HG02970 (cell line): ENCODE results near the gene OR5M11.
"Not testable (repeated sequence)": the region's sequence is repeated elsewhere in the genome, so short reads cannot be mapped to it uniquely, and the experiment has no call there.

Experiments used
- ATAC-seq: cut with Tn5 transposase; IDR thresholded peaks from one replicate; pipeline ENCODE4 v1.9.1; 2021; ENCODE audit warnings: mild to moderate bottlenecking, moderate library complexity, moderate number of reproducible peaks; ENCODE audit not compliant: unreplicated experiment, low FRiP score

The OR5M11 gene

DNA sequence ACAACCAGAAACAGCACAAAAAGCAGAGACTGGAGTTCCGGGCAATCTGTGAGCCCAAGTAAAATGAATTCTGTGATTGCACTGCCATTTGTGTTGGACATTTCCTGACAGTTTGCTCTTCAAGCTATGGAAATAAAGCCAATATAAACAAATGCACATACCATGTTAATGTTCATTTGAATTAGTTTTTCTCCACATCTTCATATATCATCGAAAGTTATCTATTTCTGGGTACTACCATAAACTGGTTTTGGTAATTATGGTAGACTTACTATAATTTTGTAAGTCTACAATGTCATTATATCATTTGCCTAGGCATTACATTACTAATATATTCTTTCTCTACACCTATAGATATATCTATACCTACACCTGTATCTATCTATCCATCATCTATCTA lies at the start of gene OR5M11:
Gene OR5M11 (minus strand): TSS at position 101 of the 400 bp plus-strand sequence. CDS start 0 bp downstream, at position 101.
- ATAC-seq = no peak

DNA sequence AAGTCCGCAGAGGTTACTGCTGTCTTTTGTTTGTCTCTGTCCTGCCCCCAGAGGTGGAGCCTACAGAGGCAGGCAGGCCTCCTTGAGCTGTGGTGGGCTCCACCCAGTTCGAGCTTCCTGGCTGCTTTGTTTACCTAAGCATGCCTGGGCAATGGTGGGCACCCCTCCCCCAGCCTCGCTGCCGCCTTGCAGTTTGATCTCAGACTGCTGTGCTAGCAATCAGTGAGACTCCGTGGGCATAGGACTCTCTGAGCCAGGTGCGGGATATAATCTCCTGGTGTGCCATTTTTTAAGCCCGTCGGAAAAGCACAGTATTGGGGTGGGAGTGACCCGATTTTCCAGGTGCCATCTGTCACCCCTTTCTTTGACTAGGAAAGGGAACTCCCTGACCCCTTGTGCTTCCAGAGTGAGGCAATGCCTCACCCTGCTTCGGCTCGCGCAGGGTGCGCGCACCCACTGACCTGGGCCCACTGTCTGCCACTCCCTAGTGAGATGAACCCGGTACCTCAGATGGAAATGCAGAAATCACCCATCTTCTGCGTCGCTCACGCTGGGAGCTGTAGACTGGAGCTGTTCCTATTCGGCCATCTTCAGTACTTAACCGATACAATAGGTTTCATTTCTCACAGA lies 49.1 kb upstream of the OR5M11 start:
- ATAC-seq = not testable (repeated sequence)

DNA sequence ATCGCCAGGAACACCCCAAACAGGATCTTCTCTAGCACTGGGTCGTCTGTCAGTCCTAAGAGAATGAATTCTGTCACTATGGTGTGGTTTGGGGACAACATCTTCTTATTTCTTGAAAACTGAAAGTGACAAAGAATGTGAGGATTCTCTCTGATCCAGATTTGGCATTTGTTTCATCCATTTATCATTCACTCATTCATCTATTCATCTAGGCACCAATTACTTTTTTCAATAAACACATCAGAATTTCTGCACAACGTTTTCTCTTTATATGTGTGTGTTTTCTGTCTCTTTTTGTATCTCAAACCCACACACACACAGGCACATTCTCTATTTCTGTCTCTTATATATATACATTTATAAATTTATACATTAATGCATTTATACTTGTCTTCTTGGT lies 34.6 kb upstream of the OR5M11 start, which contains the start of gene OR5M10:
Gene OR5M10 (minus strand): TSS at position 101 of the 400 bp plus-strand sequence. CDS start 0 bp downstream, at position 101.
- no peak for ATAC-seq

DNA sequence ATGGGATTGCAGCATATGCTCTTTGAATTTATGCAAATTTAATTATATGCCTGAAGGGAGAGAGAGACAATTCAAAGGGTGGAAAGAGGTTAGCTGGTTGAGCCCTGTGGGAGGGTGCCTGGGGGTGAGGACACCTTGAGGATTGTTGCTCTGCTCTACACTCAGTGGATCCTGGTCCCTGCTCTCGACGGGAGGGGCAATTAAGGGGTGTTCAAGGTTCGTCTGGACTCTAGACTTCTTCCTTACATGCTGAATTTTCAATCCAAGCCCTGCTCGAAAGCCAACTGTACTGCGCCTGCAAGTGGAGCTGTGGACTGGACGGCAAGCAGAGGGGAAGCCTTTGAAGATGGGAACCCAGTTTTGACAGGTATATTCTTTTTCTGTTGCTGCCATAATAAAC lies 15.5 kb upstream of the OR5M11 start:
- no peak for ATAC-seq

DNA sequence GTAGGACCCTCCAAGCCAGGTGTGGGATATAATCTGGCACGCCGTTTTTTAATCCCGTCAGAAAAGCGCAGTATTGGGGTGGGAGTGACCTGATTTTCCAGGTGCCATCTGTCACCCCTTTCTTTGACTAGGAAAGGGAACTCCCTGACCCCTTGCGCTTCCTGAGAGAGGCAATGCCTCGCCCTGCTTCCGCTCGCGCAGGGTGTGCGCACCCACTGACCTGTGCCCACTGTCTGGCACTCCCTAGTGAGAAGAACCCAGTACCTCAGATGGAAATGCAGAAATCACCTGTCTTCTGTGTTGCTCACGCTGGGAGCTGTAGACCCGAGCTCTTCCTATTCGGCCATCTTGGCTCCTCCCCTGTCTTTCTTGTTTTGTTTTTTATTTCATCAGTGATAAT lies 11.6 kb upstream of the OR5M11 start:
- ATAC-seq = not testable (repeated sequence)

DNA sequence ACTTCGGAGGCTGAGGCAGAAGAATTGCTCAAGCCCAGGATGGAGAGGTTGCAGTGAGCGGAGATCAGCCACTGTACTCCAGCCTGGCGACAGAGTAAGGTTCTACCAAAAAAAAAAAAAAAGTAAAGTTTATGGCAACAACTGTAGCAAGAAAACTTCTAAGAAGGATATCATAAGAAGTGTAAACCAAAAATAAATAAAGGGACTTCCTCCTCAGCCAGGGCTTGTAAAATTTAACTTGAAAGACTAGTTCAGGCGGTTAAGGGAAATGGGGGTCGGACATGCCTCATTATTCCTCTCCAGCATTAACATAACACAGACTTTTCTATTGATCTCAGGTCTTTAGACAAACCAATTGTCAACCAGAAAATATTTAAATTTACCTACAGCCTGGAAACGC lies 2.5 kb upstream of the OR5M11 start:
- ATAC-seq = no peak

DNA sequence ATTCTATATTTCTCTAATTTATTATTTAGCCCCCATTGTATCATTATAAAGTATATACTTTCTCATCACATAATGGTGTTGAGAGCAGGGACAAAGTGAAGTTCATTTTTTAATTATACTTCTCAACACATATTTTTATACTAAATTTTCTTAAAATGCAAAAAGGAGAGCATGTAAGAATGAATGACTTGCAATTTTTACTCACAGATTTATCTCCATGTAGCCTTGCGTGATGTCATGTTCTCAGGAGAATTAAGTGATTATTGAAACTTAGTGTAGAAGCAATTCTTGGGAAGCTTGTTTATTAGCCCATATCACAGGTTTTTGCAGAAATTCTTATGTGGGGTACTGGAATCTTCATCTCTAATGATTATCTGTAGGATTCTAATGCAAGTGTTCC lies 682 bp upstream of the OR5M11 start:
- ATAC-seq = no peak

DNA sequence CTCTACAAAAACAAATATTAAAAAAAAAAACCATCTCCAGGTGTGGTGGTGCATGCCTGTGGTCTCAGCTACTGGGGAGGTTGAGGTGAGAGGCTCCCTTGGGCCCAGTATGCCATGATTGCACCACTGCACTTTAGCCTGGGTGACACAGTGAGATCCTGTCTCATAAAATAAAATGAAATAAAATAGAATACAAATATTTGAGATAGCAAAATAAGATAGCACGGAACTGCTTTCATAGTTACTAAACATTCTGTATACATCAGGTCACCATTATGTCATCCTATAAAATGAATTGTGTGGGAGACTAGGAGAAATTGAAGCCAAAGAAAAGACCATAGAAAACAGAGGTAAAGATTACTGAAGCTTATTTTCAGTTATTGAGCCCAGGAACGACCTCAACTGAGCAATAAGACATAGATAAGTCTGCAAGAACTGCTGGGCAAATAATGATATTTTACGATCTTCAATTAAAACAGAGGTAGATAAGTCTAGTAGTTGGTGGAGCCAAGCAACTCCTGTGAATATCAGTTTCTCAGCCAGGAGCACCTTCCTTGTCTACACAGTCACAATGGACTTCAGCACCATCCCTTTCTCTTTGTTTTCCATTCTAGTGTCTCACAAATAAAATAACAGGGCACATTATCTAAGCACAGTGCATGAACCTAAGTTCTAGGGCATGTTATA lies 9.9 kb downstream of the OR5M11 start:
- ATAC-seq = no peak

DNA sequence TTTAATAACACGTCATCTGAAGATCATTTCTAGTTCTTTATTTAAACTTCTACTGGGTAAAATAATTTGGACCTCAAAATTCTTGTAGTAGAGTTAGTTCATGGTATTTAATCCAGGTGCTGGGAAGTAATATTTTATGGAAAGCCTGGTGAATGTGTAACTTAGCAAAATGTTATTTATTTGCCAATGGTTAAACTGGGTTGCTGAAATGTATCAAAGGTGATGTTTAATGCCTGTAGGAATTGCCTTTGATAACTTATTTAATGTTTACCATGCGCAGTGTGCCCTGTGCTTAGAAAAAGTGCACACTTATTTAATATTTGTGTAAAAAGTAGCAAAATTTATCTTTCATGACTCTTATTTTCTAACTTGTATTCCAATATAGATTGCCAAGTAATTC lies 11.2 kb downstream of the OR5M11 start:
- ATAC-seq = no peak

DNA sequence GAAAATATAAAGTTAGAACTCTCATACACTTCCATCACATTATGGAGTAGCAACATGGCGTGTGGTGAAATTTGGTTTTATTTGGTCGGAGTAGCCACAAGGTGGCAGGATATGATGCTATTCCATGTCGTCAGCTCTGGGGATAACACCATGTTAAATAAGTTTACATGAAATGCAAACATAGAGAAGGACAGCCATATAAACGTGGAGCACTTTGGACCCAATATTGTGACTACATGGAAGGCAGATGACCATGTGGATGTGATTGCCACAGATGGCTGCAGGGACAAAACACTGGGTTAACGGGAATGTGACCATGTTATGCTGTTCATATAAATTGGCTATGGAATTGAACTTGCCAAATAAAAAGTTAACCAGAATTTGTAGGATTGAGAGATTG lies 21.0 kb downstream of the OR5M11 start:
- ATAC-seq = no peak

DNA sequence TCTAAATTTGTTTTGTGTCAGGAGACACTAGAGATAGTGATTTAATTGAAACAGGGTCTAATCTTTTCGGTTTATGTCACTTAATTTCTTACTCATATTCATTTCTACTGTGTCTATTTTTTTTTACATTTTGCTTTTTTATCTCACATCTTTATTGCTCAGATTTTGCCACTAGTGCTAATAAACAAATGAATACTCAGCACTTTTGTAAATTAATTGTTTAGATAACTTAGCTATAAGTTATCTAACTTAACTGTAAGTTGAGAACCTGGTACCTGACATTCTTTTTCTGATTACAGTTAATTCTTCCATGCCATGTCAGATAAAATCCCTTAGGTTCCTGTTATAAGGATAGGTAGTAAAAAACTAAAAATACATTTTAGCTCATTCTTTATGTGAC lies 29.8 kb downstream of the OR5M11 start:
- no peak for ATAC-seq

DNA sequence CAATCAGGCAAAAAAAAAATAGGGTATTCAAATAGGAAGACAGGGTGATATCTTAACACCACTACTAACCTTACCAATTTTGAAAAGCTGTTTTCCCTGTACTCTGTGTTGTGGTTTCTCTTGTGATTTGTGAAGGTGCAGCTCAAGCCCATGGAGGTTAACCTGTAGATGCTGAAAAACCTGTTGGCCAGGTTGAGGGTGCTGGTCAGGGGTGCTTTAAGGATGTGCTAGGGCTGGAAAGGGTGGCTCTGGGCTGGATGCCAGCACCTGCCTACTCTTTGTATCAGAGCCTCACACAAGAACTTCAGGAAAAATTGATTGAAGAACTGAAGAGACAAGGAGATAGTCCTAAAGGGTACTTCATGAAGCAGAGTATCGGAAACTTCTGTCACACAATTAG lies 33.6 kb downstream of the OR5M11 start:
- no peak for ATAC-seq

DNA sequence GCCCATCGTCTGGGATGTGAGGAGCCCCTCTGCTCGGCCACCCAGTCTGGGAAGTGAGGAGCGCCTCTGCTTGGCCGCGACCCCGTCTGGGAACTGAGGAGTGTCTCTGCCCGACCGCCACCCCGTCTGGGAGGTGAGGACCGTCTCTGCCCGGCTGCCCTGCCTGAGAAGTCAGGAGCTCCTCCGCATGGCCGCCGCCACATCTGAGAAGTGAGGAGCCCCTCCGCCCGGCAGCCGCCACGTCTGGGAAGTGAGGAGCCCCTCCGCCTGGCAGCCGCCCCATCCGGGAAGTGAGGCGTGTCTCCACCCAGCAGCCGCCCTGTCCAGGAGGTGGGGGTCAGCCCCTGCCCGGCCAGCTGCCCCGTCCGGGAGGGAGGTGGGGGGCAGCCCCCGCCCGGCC lies 46.0 kb downstream of the OR5M11 start:
- ATAC-seq = no peak

DNA sequence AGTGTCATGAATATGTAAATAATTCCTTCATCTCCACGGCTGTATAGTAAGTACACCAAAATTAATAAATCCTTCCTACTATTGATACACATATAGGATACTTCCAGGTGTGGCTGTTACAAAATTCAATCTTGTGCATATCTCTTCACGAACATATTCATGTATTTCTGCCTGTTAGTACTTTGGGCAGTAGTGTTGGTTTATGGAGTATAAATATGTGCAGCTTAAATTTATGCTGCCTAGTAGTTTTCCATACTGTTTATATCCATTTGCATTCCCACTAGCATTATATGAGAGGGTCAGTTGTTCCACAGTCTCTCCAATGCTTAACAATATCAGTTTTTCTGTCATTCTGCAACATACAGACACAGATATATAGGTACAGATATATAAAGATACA lies 47.9 kb downstream of the OR5M11 start:
- ATAC-seq = no peak
